ENCODE data around the gene NPAS3. TPM values are rescaled to one million over a fixed set of nuclear protein-coding genes. Genes with fewer than 3 reads are reported as not detected.

Gene NPAS3
- total and polyA plus RNA-seq, 2 of the 8 experiments (the other 6 are each of a cell fraction or from before 2014, with no cell fraction given) = 0.11 to 0.60 TPM

GRCh38 chr14:33671556-33671955 lies 732.9 kb downstream of the NPAS3 start:
- H3K79me1 ChIP-seq (ENCODE audit: low read depth, low read length) = no peaks in the 10 kb centered on the region
- no peak overlapping the region for H3K18ac ChIP-seq (ENCODE audit: extremely low read depth, low read length)
- no peak overlapping the region for H4K91ac ChIP-seq (replicated peaks; ENCODE audit: insufficient read length, low read length)
- no peak overlapping the region for H3K9ac ChIP-seq (replicated peaks in 1 of 4; ENCODE audit: extremely low read depth in 1 of 4, low read depth in 3 of 4, low read length in 3 of 4)
- H3K79me2 ChIP-seq (ENCODE audit: control insufficient read depth in 1 of 2, insufficient read depth in 2 of 2, low read length in 2 of 2) = no peaks in the 10 kb centered on the region
- no peak overlapping the region for H3K4me2 ChIP-seq (ENCODE audit: insufficient read depth in 1 of 2, low read depth in 2 of 2, low read length in 2 of 2)
- no peak overlapping the region for H2BK12ac ChIP-seq (ENCODE audit: low read depth, low read length)
- H2AK5ac ChIP-seq (ENCODE audit: low read depth, low read length) = no peak overlapping the region
- H4K20me1 ChIP-seq (replicated peaks in 1 of 2; ENCODE audit: control insufficient read depth in 1 of 2, insufficient read depth in 2 of 2, low read length in 2 of 2) = no peaks in the 10 kb centered on the region
- ChIA-PET CTCF (ENCODE audit: partially characterized antibody) (interaction anchor here (0.8 kb wide), 1 partner anchor 314 kb away, joined by 5 read pairs; no protein-coding TSS in a partner anchor), POLR2A (ENCODE audit: partially characterized antibody) (no interaction called here)
- TF ChIP-seq RXRA (IDR thresholded peaks at IDR 0.05; ENCODE audit: insufficient read depth, low read depth, low read length) (no peak), KDM1A (IDR thresholded peaks at IDR 0.05; ENCODE audit: borderline replicate concordance, low read length) (no peak), EP300 (IDR thresholded peaks at IDR 0.05; ENCODE audit: borderline replicate concordance in 1 of 2, low read depth in 2 of 2, low read length in 2 of 2) (no peak), CBX5 (IDR thresholded peaks at IDR 0.05; ENCODE audit: low read depth, low read length) (no peak), NANOG (IDR thresholded peaks at IDR 0.05; ENCODE audit: insufficient read depth, low read depth, low read length, poor library complexity, severe bottlenecking) (no peak), TEAD4 (IDR thresholded peaks at IDR 0.05; ENCODE audit: low read depth, low read length) (no peak), POLR2AphosphoS5 (IDR thresholded peaks at IDR 0.05; ENCODE audit: low read depth, low read length) (no peak), MAFK (IDR thresholded peaks at IDR 0.05; ENCODE audit: low read depth, low read length) (no peak), TAF1 (IDR thresholded peaks at IDR 0.05; ENCODE audit: low read depth, low read length) (no peak)
- no peak overlapping the region for H4K8ac ChIP-seq (ENCODE audit: extremely low read depth, insufficient read depth, low read length)
- no peaks in the 10 kb centered on the region for H3K9me3 ChIP-seq (ENCODE audit: insufficient read depth in 2 of 2, low read depth in 1 of 2, low read length in 1 of 2)
- H4K5ac ChIP-seq (ENCODE audit: insufficient read length, low read depth, low read length) = no peak overlapping the region
- no peaks in the 10 kb centered on the region for H3K36me3 ChIP-seq (ENCODE audit: control insufficient read depth in 2 of 4, insufficient read depth in 4 of 4, low read length in 3 of 4)
- no peak overlapping the region for H3K23ac ChIP-seq (ENCODE audit: insufficient read length)
- H3K23me2 ChIP-seq (ENCODE audit: low read depth, low read length) = no peaks in the 10 kb centered on the region
- no peak overlapping the region for H2BK20ac ChIP-seq (ENCODE audit: low read length)
- H3K56ac ChIP-seq (replicated peaks; ENCODE audit: insufficient read length, low read depth, low read length) = no peak overlapping the region
- no peak overlapping the region for H3K4me3 ChIP-seq (ENCODE audit: extremely low read depth in 1 of 4, insufficient read depth in 2 of 4, low read depth in 3 of 4, low read length in 4 of 4)
- no peak overlapping the region for H3K27ac ChIP-seq (ENCODE audit: low read depth, low read length)
- H3K27me3 ChIP-seq (replicated peaks in 1 of 4; ENCODE audit: control insufficient read depth in 3 of 4, extremely low read depth in 1 of 4, insufficient read depth in 3 of 4, low read length in 3 of 4) = no peaks in the 10 kb centered on the region
- H3K4me1 ChIP-seq (replicated peaks in 1 of 4; ENCODE audit: control insufficient read depth in 3 of 4, insufficient read depth in 4 of 4, low read length in 3 of 4) = no peaks in the 10 kb centered on the region
- H2AFZ ChIP-seq (ENCODE audit: low read length) = no peak overlapping the region
- WGBS, 2 experiments (ENCODE audit: extremely low coverage in 1 of 2, insufficient coverage in 1 of 2, insufficient read length in 1 of 2, insufficient replicate concordance in 2 of 2, low coverage in 1 of 2, low lambda C conversion rate in 2 of 2, missing lambda C conversion rate in 1 of 2) = 94% methylated on average over 1 of the region's 1 CpG; no CpG with 5 or more reads in 1 of the 2 experiments
- no peak overlapping the region for H3K14ac ChIP-seq (ENCODE audit: insufficient read length)
- FAIRE-seq (no peak), DNase-seq (ENCODE audit: low read depth in 1 of 2, low spot score in 2 of 2) (no peak)
- H2BK15ac ChIP-seq (ENCODE audit: low read length) = no peak overlapping the region
- no peak overlapping the region for H3K4ac ChIP-seq (replicated peaks; ENCODE audit: insufficient read length, low read depth, low read length)
- H2BK120ac ChIP-seq (replicated peaks; ENCODE audit: low read depth, low read length) = no peak overlapping the region
- no peak overlapping the region for H2BK5ac ChIP-seq (ENCODE audit: low read depth, low read length)

Data from H1 (cell line).